ENCODE measurements around the gene SEPHS1. TPM values are rescaled to one million over a fixed set of nuclear protein-coding genes. Genes with fewer than 3 reads are reported as not detected.
"Not testable (repeated sequence)": the region's sequence is repeated elsewhere in the genome, so short reads cannot be mapped to it uniquely, and the experiment has no call there.

SEPHS1 gene
- total RNA-seq, 2 donors from 2014 or later = 20.7 to 22.8 TPM

GRCh38 chr10:13291821-13292773 lies 56.0 kb downstream of the SEPHS1 start:
- Histone ChIP-seq H3K4me1 (no peaks in the 10 kb centered on the region), H3K9me3 (no peaks in the 10 kb centered on the region), H3K27me3 (no peaks in the 10 kb centered on the region), H3K27ac (no peak overlapping the region), H3K36me3 (peaks cover 57% of the 10 kb centered on the region), H3K4me3 (no peak overlapping the region)
- DNase-seq (ENCODE audit: low spot score) = no peak
- TF ChIP-seq CTCF (IDR thresholded peaks at IDR 0.05) = no peak

- Histone ChIP-seq H3K4me1 (no peaks in the 10 kb centered on the region), H3K9me3 (no peaks in the 10 kb centered on the region), H3K4me3 (no peak overlapping the region), H3K36me3 (peaks cover 65% of the 10 kb centered on the region), H3K27ac (no peak overlapping the region), H3K27me3 (no peaks in the 10 kb centered on the region)
- TF ChIP-seq CTCF (IDR thresholded peaks at IDR 0.05) = no peak
- no peak for DNase-seq (ENCODE audit: low spot score)
These were observed 57.0 kb downstream of the SEPHS1 start for GRCh38 chr10:13291061-13291460.

- no peaks in the 10 kb centered on the region for H3K4me1 ChIP-seq
- no peak overlapping the region for H3K4me3 ChIP-seq
- TF ChIP-seq CTCF (IDR thresholded peaks at IDR 0.05) = no peak
- H3K36me3 ChIP-seq = peaks cover 64% of the 10 kb centered on the region
- no peaks in the 10 kb centered on the region for H3K9me3 ChIP-seq
- H3K27me3 ChIP-seq = no peaks in the 10 kb centered on the region
- H3K27ac ChIP-seq = no peak overlapping the region
- no peak for DNase-seq (ENCODE audit: low spot score)
These were observed 64.0 kb downstream of the SEPHS1 start for GRCh38 chr10:13284050-13284449.

- H3K36me3 ChIP-seq = peaks cover 64% of the 10 kb centered on the region
- not testable (repeated sequence) for DNase-seq (ENCODE audit: low spot score); H3K4me3 ChIP-seq; H3K27me3 ChIP-seq; H3K27ac ChIP-seq; H3K4me1 ChIP-seq; H3K9me3 ChIP-seq
These were observed 65.7 kb downstream of the SEPHS1 start for GRCh38 chr10:13282348-13282747.

GRCh38 chr10:13276749-13277365 lies 71.2 kb downstream of the SEPHS1 start:
- no peaks in the 10 kb centered on the region for H3K9me3 ChIP-seq
- no peak for TF ChIP-seq CTCF (IDR thresholded peaks at IDR 0.05)
- no peak overlapping the region for H3K27ac ChIP-seq
- H3K36me3 ChIP-seq = peaks cover 41% of the 10 kb centered on the region
- peaks cover 0 to 10% of the 10 kb centered on the region in 2 donors for H3K4me1 ChIP-seq
- no peak overlapping the region for H3K4me3 ChIP-seq
- no peaks in the 10 kb centered on the region for H3K27me3 ChIP-seq
- DNase-seq (ENCODE audit: low spot score) = no peak

- Histone ChIP-seq H3K36me3 (peaks cover 34% of the 10 kb centered on the region), H3K4me1 (peaks cover 0 to 14% of the 10 kb centered on the region in 2 donors)
- not testable (repeated sequence) for H3K4me3 ChIP-seq; H3K9me3 ChIP-seq; H3K27ac ChIP-seq; DNase-seq (ENCODE audit: low spot score); H3K27me3 ChIP-seq
These were observed 71.9 kb downstream of the SEPHS1 start for GRCh38 chr10:13276146-13276545.

All from right atrium auricular region (tissue), 2 donors.